ENCODE data around the gene ADGRD1. TPM values are rescaled to one million over a fixed set of nuclear protein-coding genes. Genes with fewer than 3 reads are reported as not detected.

ADGRD1 gene
- polyA plus RNA-seq, 1 of the 3 experiments (the other 2 are of a cell fraction): not detected

DNA sequence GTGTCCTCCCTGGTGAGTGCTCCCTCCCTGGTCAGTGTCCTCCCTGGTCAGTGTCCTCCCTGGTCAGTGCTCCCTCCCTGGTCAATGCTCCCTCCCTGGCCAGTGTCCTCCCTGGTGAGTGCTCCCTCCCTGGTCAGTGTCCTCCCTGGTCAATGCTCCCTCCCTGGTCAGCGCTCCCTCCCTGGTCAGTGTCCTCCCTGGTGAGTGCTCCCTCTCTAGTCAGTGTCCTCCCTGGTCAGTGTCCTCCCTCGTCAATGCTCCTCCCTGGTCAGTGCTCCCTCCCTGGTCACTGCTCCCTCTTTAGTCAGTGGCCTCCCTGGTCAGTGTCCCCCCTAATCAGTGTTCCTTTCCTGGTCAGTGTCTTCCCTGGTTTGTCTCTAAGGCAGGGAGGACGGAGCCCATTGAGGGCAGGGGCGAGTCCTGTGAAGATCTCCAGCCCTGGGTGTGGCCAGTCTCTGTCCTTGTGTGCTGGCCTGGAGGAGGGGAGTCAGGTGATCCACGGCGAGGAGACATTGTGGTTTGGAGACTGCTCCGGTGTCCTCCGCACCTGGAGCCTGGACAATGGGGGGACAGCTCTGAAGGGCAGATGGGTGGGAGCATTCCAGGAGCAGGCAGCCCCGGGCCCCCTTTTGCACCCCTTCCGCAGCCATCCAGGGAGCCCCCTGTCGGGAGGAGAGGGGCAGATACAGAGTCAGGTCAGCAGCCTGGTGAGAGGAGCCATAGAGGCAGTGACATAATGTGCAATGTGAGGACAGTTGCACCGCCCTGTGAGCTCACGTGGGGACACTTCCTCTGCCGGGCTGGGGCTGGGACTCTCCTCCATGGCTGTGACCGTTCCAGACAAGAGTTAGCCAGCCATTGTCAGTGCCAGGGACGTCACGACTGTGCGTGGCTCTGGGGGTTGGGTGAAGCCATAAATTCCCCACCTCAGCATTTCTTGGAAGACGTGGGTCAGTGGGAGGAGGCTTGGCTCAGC, 93.4 kb downstream of the ADGRD1 start:
- H3K9me3 ChIP-seq: no peaks in the 10 kb centered on the region
- no peaks in the 10 kb centered on the region for H4K20me1 ChIP-seq (ENCODE audit: insufficient read depth)
- peaks cover 0 to 24% of the 10 kb centered on the region in 2 experiments; a peak in 1 of 4 replicates for H3K4me1 ChIP-seq (ENCODE audit: control insufficient read depth in 1 of 2, insufficient read depth in 2 of 2, low read depth in 1 of 2, low read length in 1 of 2)
- no peak for DNase-seq
- no peak for TF ChIP-seq EZH2phosphoT487 (IDR thresholded peaks at IDR 0.05; ENCODE audit: borderline replicate concordance, low read depth)
- TF ChIP-seq NRF1 (IDR thresholded peaks at IDR 0.05; ENCODE audit: low read depth, low read length): no peak
- TF ChIP-seq SMC3 (IDR thresholded peaks at IDR 0.05; ENCODE audit: low read depth, low read length): no peak
- TF ChIP-seq USF1 (IDR thresholded peaks at IDR 0.05; ENCODE audit: borderline replicate concordance, low read depth): no peak
- no peak for TF ChIP-seq FOXM1 (IDR thresholded peaks at IDR 0.05; ENCODE audit: low read depth)
- TF ChIP-seq YY1 (IDR thresholded peaks at IDR 0.05; ENCODE audit: low read depth): no peak
- no peak for TF ChIP-seq RXRA (IDR thresholded peaks at IDR 0.05; ENCODE audit: borderline replicate concordance, low read depth)
- no peak for TF ChIP-seq ELF1 (IDR thresholded peaks at IDR 0.05)
- TF ChIP-seq TEAD4 (IDR thresholded peaks at IDR 0.05; ENCODE audit: borderline replicate concordance, insufficient read depth): no peak
- H3K79me2 ChIP-seq (ENCODE audit: insufficient read depth): no peaks in the 10 kb centered on the region
- no peaks in the 10 kb centered on the region for H3F3A ChIP-seq (replicated peaks; ENCODE audit: insufficient read depth)
- H2AFZ ChIP-seq (ENCODE audit: low read depth): no peak overlapping the region
- no peak overlapping the region for H3K4me2 ChIP-seq
- WGBS (ENCODE audit: low lambda C conversion rate): 38% methylated on average over 15 of the region's 19 CpGs
- ChIA-PET POLR2A (no interaction called here), CTCF (interaction anchor here (1.0 to 1.7 kb wide), 2 partner anchors 39 to 85 kb away, joined by 3 to 4 read pairs; no protein-coding TSS in a partner anchor)
- H3K27me3 ChIP-seq (ENCODE audit: insufficient read depth): no peaks in the 10 kb centered on the region
- no peak overlapping the region for H3K27ac ChIP-seq (ENCODE audit: low read depth in 2 of 2, low read length in 1 of 2)
- no peak overlapping the region for H3K4me3 ChIP-seq (ENCODE audit: low read depth in 2 of 2, low read length in 1 of 2)
- H3K9ac ChIP-seq: no peak overlapping the region
- no peaks in the 10 kb centered on the region for H3K36me3 ChIP-seq (replicated peaks in 1 of 2; ENCODE audit: control insufficient read depth in 1 of 2, insufficient read depth in 2 of 2, low read length in 1 of 2)
- H3K9me2 ChIP-seq: no peaks in the 10 kb centered on the region

- no peaks in the 10 kb centered on the region for H3K9me2 ChIP-seq
- H3K9ac ChIP-seq: no peak overlapping the region
- H4K20me1 ChIP-seq (ENCODE audit: insufficient read depth): no peaks in the 10 kb centered on the region
- H2AFZ ChIP-seq (ENCODE audit: low read depth): no peak overlapping the region
- TF ChIP-seq MAX (IDR thresholded peaks at IDR 0.05; ENCODE audit: low read depth) (no peak), SMC3 (IDR thresholded peaks at IDR 0.05; ENCODE audit: low read depth, low read length) (no peak)
- POLR2A ChIA-PET: no interaction called here
- H3F3A ChIP-seq (replicated peaks; ENCODE audit: insufficient read depth): no peaks in the 10 kb centered on the region
- no peak overlapping the region for H3K4me2 ChIP-seq
- H3K4me3 ChIP-seq (ENCODE audit: low read depth in 2 of 2, low read length in 1 of 2): no peak overlapping the region
- 93% methylated on average over 12 of the region's 24 CpGs for WGBS (ENCODE audit: low lambda C conversion rate)
- peaks cover 0 to 15% of the 10 kb centered on the region in 2 experiments; a peak in 1 of 4 replicates for H3K4me1 ChIP-seq (ENCODE audit: control insufficient read depth in 1 of 2, insufficient read depth in 2 of 2, low read depth in 1 of 2, low read length in 1 of 2)
- H3K36me3 ChIP-seq (replicated peaks in 1 of 2; ENCODE audit: control insufficient read depth in 1 of 2, insufficient read depth in 2 of 2, low read length in 1 of 2): no peaks in the 10 kb centered on the region
- no peaks in the 10 kb centered on the region for H3K79me2 ChIP-seq (ENCODE audit: insufficient read depth)
- no peaks in the 10 kb centered on the region for H3K27me3 ChIP-seq (ENCODE audit: insufficient read depth)
- no peak for DNase-seq
- CTCF ChIA-PET: interaction anchor here (0.7 to 1.7 kb wide), 4 partner anchors 40 to 1006 kb away, joined by 3 to 4 read pairs (median 3); no protein-coding TSS in a partner anchor
- no peaks in the 10 kb centered on the region for H3K9me3 ChIP-seq
- H3K27ac ChIP-seq (ENCODE audit: low read depth in 2 of 2, low read length in 1 of 2): no peak overlapping the region
Measured at GRCh38 chr12:131047789-131048610, 94.3 kb downstream of the ADGRD1 start.

Data from SK-N-SH (cell line).